ENCODE measurements around the gene STARD9.

STARD9 gene

GRCh38 chr15:42737529-42738328 lies 162.3 kb downstream of the STARD9 start:
- TF ChIP-seq CTCF (IDR thresholded peaks at IDR 0.05; ENCODE audit: low read depth, low read length): no peak

GRCh38 chr15:42741710-42742109 lies 166.3 kb downstream of the STARD9 start:
- H3K4me3 ChIP-seq (ENCODE audit: low read depth, low read length): no peak overlapping the region
- TF ChIP-seq CTCF (IDR thresholded peaks at IDR 0.05; ENCODE audit: low read depth, low read length): no peak

More at GRCh38 chr15:42737529-42738328, 162.3 kb downstream of the STARD9 start:
- H3K4me3 ChIP-seq (ENCODE audit: low read depth, low read length): peak overlapping the region; percentile 82

- H3K4me3 ChIP-seq (ENCODE audit: low read depth, low read length): no peak overlapping the region
- no peak for TF ChIP-seq CTCF (IDR thresholded peaks at IDR 0.05; ENCODE audit: low read depth, low read length)
Observed at GRCh38 chr15:42742149-42742548, 166.7 kb downstream of the STARD9 start.

GRCh38 chr15:42744195-42744594 lies 168.8 kb downstream of the STARD9 start:
- no peak for TF ChIP-seq CTCF (IDR thresholded peaks at IDR 0.05; ENCODE audit: low read depth, low read length)
- H3K4me3 ChIP-seq (ENCODE audit: low read depth, low read length): no peak overlapping the region

- TF ChIP-seq CTCF (IDR thresholded peaks at IDR 0.05; ENCODE audit: low read depth, low read length): no peak
- H3K4me3 ChIP-seq (ENCODE audit: low read depth, low read length): no peak overlapping the region
Observed at GRCh38 chr15:42749266-42749665, 173.9 kb downstream of the STARD9 start.

- no peak for TF ChIP-seq CTCF (IDR thresholded peaks at IDR 0.05; ENCODE audit: low read depth, low read length)
- H3K4me3 ChIP-seq (ENCODE audit: low read depth, low read length): no peak overlapping the region
Observed at GRCh38 chr15:42750306-42750705, 174.9 kb downstream of the STARD9 start.

GRCh38 chr15:42759093-42759492 lies 183.7 kb downstream of the STARD9 start:
- H3K4me3 ChIP-seq (ENCODE audit: low read depth, low read length): no peak overlapping the region
- no peak for TF ChIP-seq CTCF (IDR thresholded peaks at IDR 0.05; ENCODE audit: low read depth, low read length)

All from WI38 (cell line).